H1 (cell line): ENCODE results near the gene TRPV4. TPM values are rescaled to one million over a fixed set of nuclear protein-coding genes. Genes with fewer than 3 reads are reported as not detected.

Source experiments
- ASH2L ChIP-seq: fragments of 200-600, 300-600 bp; sonication (generic); IDR thresholded peaks from one replicate; pipeline ENCODE4 v1.7.1; 2017; ENCODE audit warnings: low read length
- BACH1 ChIP-seq: IDR thresholded peaks from 2 replicates; pipeline ENCODE4 v1.6.1; 2012; ENCODE audit warnings: low read length, improper control_type of control experiment
- CEBPB ChIP-seq: IDR thresholded peaks from 2 replicates; pipeline ENCODE4 v1.6.1; 2012; ENCODE audit warnings: low read depth, low read length
- CTBP2 ChIP-seq: IDR thresholded peaks from 2 replicates; pipeline ENCODE4 v1.7.0; 2011; ENCODE audit warnings: borderline replicate concordance, mild to moderate bottlenecking, moderate library complexity, mixed read lengths, low read length; ENCODE audit not compliant: insufficient read depth, insufficient read length
- GTF2F1 ChIP-seq: IDR thresholded peaks from 2 replicates; pipeline ENCODE4 v1.6.1; 2012; ENCODE audit warnings: low read depth, low read length, improper control_type of control experiment, borderline replicate concordance
- KDM1A ChIP-seq: fragments of 200-600, 300-600 bp; sonication (generic); IDR thresholded peaks from 2 replicates; pipeline ENCODE4 v1.7.1; 2016; ENCODE audit warnings: mild to moderate bottlenecking, low read length, borderline replicate concordance
- KDM5A ChIP-seq: fragments of 200-600 bp; IDR thresholded peaks from 2 replicates; pipeline ENCODE4 v1.7.1; 2012; ENCODE audit warnings: mild to moderate bottlenecking, low read length, inconsistent platforms, mixed read lengths
- MAFK ChIP-seq: IDR thresholded peaks from 2 replicates; pipeline ENCODE4 v1.6.1; 2012; ENCODE audit warnings: low read depth, mild to moderate bottlenecking, improper control_type of control experiment, low read length
- PHF8 ChIP-seq: fragments of 200-600 bp; sonication (generic); conservative IDR thresholded peaks from 2 replicates; pipeline ENCODE4 v1.7.1; 2012; ENCODE audit warnings: low read depth, mild to moderate bottlenecking, inconsistent platforms, low read length, moderate library complexity
- POLR2A ChIP-seq, 2 experiments: IDR thresholded peaks; 1 replicate in 1 of 2; 2 replicates in 1 of 2; pipeline ENCODE4 v1.6.1; 2011; ENCODE audit warnings: low read depth in 2 of 2, low read length in 2 of 2, mild to moderate bottlenecking in 2 of 2; ENCODE audit errors: control extremely low read depth in 1 of 2
- RAD21 ChIP-seq, 2 experiments: IDR thresholded peaks in 1 of 2; conservative IDR thresholded peaks in 1 of 2; 2 replicates each; pipeline ENCODE4 v1.6.1; 2011; ENCODE audit warnings: low read depth in 2 of 2, low read length in 2 of 2, improper control_type of control experiment in 1 of 2, inconsistent platforms in 1 of 2, mild to moderate bottlenecking in 1 of 2, moderate library complexity in 1 of 2
- RNF2 ChIP-seq: fragments of 200-900, 300-1000 bp; sonication (generic); IDR thresholded peaks from 2 replicates; pipeline ENCODE4 v1.7.1; 2016; ENCODE audit warnings: borderline replicate concordance, low read depth, mild to moderate bottlenecking, antibody characterized with exemption, low read length; ENCODE audit not compliant: poor library complexity, severe bottlenecking; ENCODE audit errors: missing control alignments
- SIRT6 ChIP-seq: IDR thresholded peaks from one replicate; pipeline ENCODE4 v1.7.1; 2012; ENCODE audit warnings: low read length, inconsistent platforms
- ZNF274 ChIP-seq: IDR thresholded peaks from 2 replicates; pipeline ENCODE4 v1.7.0; 2012; ENCODE audit warnings: low read length, borderline replicate concordance; ENCODE audit errors: extremely low read depth
- polyA plus RNA-seq, 7 experiments: library from polyadenylated mRNA; depleted of rRNA in 3 of 7; stranded (reverse) in 5 of 7; unstranded in 2 of 7; fragments of >200 nt in 5 of 7; fragments of 200-250 nt in 2 of 7; gene quantifications; 1 replicate in 5 of 7; 2 replicates in 1 of 7; 4 replicates in 1 of 7; pipeline versions ENCODE4 v1.2.1 to v1.2.3, GENCODE V29; 2011 to 2013; ENCODE audit warnings: missing spikeins in 2 of 7, mixed read lengths in 2 of 7
- total RNA-seq: library from RNA; stranded (reverse); fragmentation: NEBNext Ultra II Directional; extraction: Animal tissue kit (Norgen Biotek cat#: 25700); gene quantifications from 2 replicates; pipeline ENCODE4 v1.2.1, GENCODE V29; 2021
- TF ChIP-seq, protein P1 (sequence below): IDR thresholded peaks from 2 replicates; pipeline ENCODE4 v1.6.1; 2011; ENCODE audit warnings: low read depth, mild to moderate bottlenecking, low read length; ENCODE audit not compliant: insufficient read depth

Gene TRPV4
- total and polyA plus RNA-seq, 2 of the 8 experiments (the other 6 are each of a cell fraction or from before 2014, with no cell fraction given): 2.1 to 6.2 TPM

DNA sequence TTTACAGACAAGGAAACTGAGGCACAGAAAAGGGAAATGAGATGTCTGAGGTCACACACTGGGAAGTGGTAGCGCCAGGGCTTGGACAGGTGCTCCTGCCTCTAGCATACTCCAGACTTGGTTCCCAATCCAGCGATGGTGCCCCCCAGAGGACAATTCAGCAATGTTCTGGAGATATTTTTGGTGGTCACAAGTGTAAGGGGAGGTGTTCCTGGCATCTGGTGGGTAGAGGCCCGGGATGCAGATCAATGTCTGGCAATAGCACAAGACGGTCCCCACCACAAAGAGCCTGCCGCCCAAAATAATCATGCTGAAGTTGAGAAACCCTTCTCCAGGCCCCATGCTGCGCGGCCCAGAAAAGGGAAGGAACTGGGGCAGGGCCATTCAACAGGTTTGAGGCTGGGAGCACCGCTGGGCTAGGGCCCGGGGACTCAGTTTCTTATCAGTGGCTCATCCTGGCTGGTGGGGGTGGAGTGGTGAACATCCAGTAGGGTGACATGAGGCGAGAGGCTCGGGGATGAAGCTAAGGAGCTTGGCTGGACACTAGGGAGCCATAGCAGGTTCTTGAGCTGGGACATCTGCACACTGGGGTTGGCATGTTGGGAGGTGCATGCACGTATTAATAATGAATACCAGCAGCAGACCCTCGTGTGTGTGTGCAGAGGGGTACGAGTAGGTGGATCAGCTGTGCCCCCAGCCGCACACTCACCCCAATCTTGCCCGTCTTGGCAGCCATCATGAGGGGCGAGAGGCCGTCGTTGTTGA, 35.1 kb downstream of the TRPV4 start (continued):
- no peak for TF ChIP-seq MAFK
- TF ChIP-seq BACH1: no peak
- no peak for TF ChIP-seq PHF8
- no peak for TF ChIP-seq ZNF274
- no peak for TF ChIP-seq SIRT6
- TF ChIP-seq CEBPB: no peak
- TF ChIP-seq RAD21 (IDR thresholded peaks at IDR 0.05 in 1 of 2, conservative IDR thresholded peaks at IDR 0.05 in 1 of 2; ENCODE audit: low read depth in 2 of 2, low read length in 2 of 2): peak; percentile 18 to 45; a peak in 3 of 4 replicates
- peak; percentile 87; the same call in 1 of the 2 replicates for TF ChIP-seq KDM1A
- no peak for TF ChIP-seq KDM5A
- TF ChIP-seq POLR2A (IDR thresholded peaks at IDR 0.05; ENCODE audit: control extremely low read depth in 1 of 2, low read depth in 2 of 2, low read length in 2 of 2): no peak
- no peak for TF ChIP-seq GTF2F1
- no peak for TF ChIP-seq RNF2
- TF ChIP-seq CTBP2: no peak
- TF ChIP-seq, protein P1, sequence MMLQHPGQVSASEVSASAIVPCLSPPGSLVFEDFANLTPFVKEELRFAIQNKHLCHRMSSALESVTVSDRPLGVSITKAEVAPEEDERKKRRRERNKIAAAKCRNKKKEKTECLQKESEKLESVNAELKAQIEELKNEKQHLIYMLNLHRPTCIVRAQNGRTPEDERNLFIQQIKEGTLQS: no peak
- no peak for TF ChIP-seq ASH2L
